Lower lobe of right lung (tissue), 2 donors: ENCODE results near the gene GLYAT. TPM values are rescaled to one million over a fixed set of nuclear protein-coding genes. Genes with fewer than 3 reads are reported as not detected.

ENCODE experiments used
- ATAC-seq, 2 donors: fragments of 200-7000 bp; cut with Tn5 transposase; one replicate each; pipeline ENCODE4 v1.9.1; 2020 to 2022; ENCODE audit warnings: mild to moderate bottlenecking in 2 of 2, moderate library complexity in 2 of 2
- DNase-seq: peaks from one replicate; pipeline ENCODE4 v3.0.0-alpha.2; 2020
- H3K27ac ChIP-seq: fragments of 200-600 bp; one replicate; pipeline ENCODE4 v1.8.0; 2022
- H3K27me3 ChIP-seq: fragments of 200-600 bp; one replicate; pipeline ENCODE4 v1.8.0; 2022; ENCODE audit warnings: low read depth
- H3K36me3 ChIP-seq: fragments of 200-600 bp; one replicate; pipeline ENCODE4 v1.8.0; 2022; ENCODE audit warnings: mild to moderate bottlenecking
- H3K4me1 ChIP-seq: fragments of 200-600 bp; one replicate; pipeline ENCODE4 v1.8.0; 2022
- H3K4me3 ChIP-seq: fragments of 200-600 bp; one replicate; pipeline ENCODE4 v1.8.0; 2022; ENCODE audit warnings: mild to moderate bottlenecking
- H3K9me3 ChIP-seq: fragments of 200-600 bp; one replicate; pipeline ENCODE4 v1.8.0; 2022
- CTCF ChIP-seq: fragments of 200-600 bp; IDR thresholded peaks from one replicate; pipeline ENCODE4 v1.8.0; 2022; ENCODE audit warnings: antibody characterized with exemption, mild to moderate bottlenecking
- intact Hi-C: fragments of 100-400 bp; cut with DNase I; formaldehyde crosslinking; loops from one replicate; pipeline ENCODE4 v1.11.0; 2022
- long read RNA-seq: library from polyadenylated mRNA; unstranded; transcript quantifications from one replicate; pipeline ENCODE4 v2.0.0, GENCODE V29; 2021
- total RNA-seq: library from RNA; stranded (reverse); fragmentation: NEBNext Ultra II Directional; extraction: Animal tissue kit (Norgen Biotek cat#: 25700); gene quantifications from one replicate; pipeline ENCODE4 v1.2.1, GENCODE V29; 2021
- donor health status: DM: no; HTN: yes; CAD: no; lungs with severe emphysema.

GLYAT gene, protein sequence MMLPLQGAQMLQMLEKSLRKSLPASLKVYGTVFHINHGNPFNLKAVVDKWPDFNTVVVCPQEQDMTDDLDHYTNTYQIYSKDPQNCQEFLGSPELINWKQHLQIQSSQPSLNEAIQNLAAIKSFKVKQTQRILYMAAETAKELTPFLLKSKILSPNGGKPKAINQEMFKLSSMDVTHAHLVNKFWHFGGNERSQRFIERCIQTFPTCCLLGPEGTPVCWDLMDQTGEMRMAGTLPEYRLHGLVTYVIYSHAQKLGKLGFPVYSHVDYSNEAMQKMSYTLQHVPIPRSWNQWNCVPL
- total RNA-seq, result not detected
- long read RNA-seq, result 0 reads

DNA sequence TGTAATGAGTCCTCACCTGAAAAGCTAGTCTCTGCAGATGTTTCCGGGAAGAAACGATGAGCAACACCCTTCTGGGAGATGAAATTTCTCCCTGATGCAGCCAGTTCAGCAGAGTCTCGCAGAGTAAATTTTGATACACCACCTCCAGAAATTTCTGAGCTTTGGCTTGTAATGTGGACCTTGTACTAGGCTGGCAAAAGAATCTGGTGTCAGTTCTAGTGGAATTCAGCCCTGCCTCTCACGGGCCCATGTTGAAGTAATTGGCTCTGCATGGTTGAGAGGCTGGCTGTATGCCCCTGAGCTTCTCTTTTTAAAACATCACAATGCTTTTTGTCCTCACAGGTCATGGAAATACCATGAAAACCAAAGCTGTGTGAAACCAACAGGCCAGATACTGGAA lies at the start of gene GLYAT:
GLYAT (minus strand) TSS at position 125 of the 400 bp plus-strand sequence. CDS start 7,447 bp downstream, outside the sequence.
- DNase-seq, result no peak
- Histone ChIP-seq H3K4me3 (no peak within 1 kb of the TSS), H3K27ac (no peak within 1 kb of the TSS), H3K36me3 (no peaks in the 10 kb centered on the region), H3K4me1 (peaks cover 8% of the 10 kb centered on the region), H3K27me3 (no peaks in the 10 kb centered on the region), H3K9me3 (no peaks in the 10 kb centered on the region)
- TF ChIP-seq CTCF, result no peak
- intact Hi-C loops, result no loop called here
- no peak for ATAC-seq

DNA sequence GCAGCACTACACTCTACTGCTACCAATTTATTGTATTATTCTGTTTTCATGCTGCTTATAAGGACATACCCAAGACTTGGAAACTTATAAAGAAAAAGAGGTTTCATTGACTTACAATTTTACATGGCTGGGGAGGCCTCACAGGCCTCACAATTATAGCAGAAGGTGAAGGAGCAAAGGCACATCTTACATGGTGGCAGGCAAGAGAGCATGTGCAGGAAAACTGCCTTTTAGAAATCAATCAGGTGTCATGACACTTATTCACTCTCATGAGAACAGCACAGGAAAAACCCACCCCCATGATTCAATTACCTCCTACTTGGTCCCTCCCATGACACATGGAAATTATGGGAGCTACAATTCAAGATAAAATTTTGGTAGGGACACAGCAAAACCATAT lies 49.6 kb upstream of the GLYAT start:
- H3K27me3 ChIP-seq, result no peaks in the 10 kb centered on the region
- no peaks in the 10 kb centered on the region for H3K9me3 ChIP-seq
- H3K4me1 ChIP-seq, result no peaks in the 10 kb centered on the region
- TF ChIP-seq CTCF, result no peak
- ATAC-seq (no peak), DNase-seq (no peak)
- intact Hi-C loops, result no loop called here
- H3K36me3 ChIP-seq, result no peaks in the 10 kb centered on the region
- no peak overlapping the region for H3K4me3 ChIP-seq
- H3K27ac ChIP-seq, result no peak overlapping the region

GRCh38 chr11:58780578-58780977 lies 48.8 kb upstream of the GLYAT start:
- Histone ChIP-seq H3K36me3 (no peaks in the 10 kb centered on the region), H3K27ac (no peak overlapping the region), H3K27me3 (no peaks in the 10 kb centered on the region), H3K9me3 (no peaks in the 10 kb centered on the region), H3K4me1 (no peaks in the 10 kb centered on the region), H3K4me3 (no peak overlapping the region)
- TF ChIP-seq CTCF, result no peak
- no peak for DNase-seq
- intact Hi-C loops, result no loop called here
- no peak for ATAC-seq

DNA sequence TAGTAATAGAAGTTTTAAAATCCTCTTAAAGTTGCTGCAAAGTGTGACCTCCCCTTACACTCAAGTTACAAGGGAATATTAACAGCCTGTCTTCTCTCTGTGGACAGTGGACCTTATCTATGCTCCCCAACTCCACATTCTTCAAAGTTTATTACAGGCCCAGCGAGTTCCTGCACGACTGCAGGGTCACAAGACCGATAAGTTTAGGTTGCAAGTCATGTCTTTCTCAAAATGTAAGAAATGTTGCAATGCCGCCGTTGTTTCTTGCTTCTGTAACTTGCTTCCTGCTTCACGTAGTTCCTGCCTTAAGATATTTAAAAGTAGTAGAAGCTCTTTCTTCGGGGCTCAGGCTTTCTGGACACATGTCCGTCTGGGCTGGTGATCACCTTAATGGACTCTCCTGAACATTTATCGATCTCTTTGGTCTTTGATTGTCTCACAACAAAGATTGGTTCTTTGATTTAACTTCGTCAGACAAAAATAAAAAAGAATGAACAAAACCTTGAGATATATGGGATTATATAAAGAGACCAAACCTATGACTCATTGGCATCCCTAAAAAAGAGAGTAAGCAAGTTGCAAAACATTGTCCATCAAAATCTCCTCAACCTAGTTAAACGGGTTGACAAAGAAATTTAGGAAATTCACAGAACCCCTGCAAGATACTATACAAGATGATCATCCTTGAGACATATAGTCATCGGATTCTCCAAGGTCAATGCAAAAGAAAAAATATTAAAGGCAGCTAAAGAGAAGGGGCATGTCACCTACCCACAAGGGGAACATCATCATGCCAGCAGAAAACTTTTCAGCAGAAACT lies 45.4 kb upstream of the GLYAT start:
- H3K4me1 ChIP-seq, result no peaks in the 10 kb centered on the region
- intact Hi-C loops, result no loop called here
- DNase-seq (no peak), ATAC-seq (no peak)
- TF ChIP-seq CTCF, result no peak
- H3K4me3 ChIP-seq, result no peak overlapping the region
- H3K27ac ChIP-seq, result no peak overlapping the region
- H3K9me3 ChIP-seq, result no peaks in the 10 kb centered on the region
- H3K27me3 ChIP-seq, result no peaks in the 10 kb centered on the region
- H3K36me3 ChIP-seq, result no peaks in the 10 kb centered on the region

DNA sequence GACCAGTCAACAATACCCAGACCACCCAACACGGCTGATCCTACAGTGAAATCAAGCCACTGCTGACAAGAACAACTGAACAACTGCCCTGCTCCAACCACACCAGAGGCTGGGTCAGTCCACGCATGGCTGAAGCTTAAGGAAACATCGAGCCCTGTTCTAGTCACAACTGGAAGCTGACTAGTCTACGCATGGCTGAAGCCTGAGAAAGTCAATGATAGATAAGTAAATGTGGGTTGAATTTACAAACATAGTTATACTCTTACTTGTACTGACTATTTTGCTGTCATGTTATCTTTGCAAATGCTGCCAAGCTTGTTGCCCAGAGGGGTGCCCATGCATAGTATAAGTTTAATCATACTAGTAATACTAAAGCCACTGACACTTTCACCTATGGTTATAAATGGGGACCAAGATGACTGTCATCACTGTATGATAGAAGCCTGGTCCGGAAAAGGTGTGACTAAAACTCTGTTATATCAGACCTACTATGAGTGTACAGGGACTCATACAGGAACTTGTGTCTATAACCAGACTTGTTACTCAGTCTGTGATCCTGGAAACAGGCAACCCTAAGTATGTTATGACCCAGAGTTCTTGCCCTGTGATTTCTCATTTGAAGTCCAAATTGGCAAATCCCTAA lies 43.4 kb upstream of the GLYAT start:
- no peak overlapping the region for H3K4me3 ChIP-seq
- no peak for TF ChIP-seq CTCF
- intact Hi-C loops, result no loop called here
- H3K9me3 ChIP-seq, result no peaks in the 10 kb centered on the region
- no peaks in the 10 kb centered on the region for H3K4me1 ChIP-seq
- DNase-seq (no peak), ATAC-seq (no peak)
- no peaks in the 10 kb centered on the region for H3K27me3 ChIP-seq
- no peak overlapping the region for H3K27ac ChIP-seq
- H3K36me3 ChIP-seq, result no peaks in the 10 kb centered on the region
